ENCODE data around the gene C16orf87.

DNA sequence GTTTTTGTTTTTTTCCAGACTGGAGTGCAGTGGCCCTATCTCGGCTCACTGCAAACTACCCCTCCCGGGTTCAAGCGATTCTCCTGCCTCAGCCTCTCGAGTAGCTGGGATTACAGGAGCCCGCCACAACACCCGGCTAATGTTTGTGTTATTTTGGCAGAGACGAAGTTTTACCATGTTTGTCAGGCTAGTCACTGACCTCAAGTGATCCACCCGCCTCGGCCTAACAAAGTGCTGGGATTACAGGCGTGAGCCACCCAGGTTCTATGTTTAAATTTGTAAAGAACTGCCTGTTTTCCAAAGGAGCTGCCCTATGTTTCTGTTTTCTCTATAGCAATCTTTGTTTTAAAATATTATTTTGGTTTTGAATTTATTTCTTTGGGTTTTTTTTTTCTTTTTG lies 13.8 kb upstream of the C16orf87 start:
- no peak for TF ChIP-seq EZH2phosphoT487 (IDR thresholded peaks at IDR 0.05; ENCODE audit: insufficient read depth, low read depth)
- TF ChIP-seq EZH2 (IDR thresholded peaks at IDR 0.05; ENCODE audit: insufficient read depth, poor library complexity, severe bottlenecking) = no peak

Measured in GM23248 (cell line).